ENCODE results near the gene KIF26B. TPM values are rescaled to one million over a fixed set of nuclear protein-coding genes. Genes with fewer than 3 reads are reported as not detected.

Gene KIF26B
- total RNA-seq, 1 donor, result 0.54 TPM

GRCh38 chr1:245205864-245206263 lies 51.1 kb downstream of the KIF26B start:
- no peak for DNase-seq (ENCODE audit: low read depth in 2 of 3, low spot score in 2 of 3)

GRCh38 chr1:245207056-245207638 lies 52.4 kb downstream of the KIF26B start:
- DNase-seq (ENCODE audit: low read depth in 2 of 3, low spot score in 2 of 3), result no peak

- DNase-seq (ENCODE audit: low read depth in 2 of 3, low spot score in 2 of 3), result no peak
Observed at GRCh38 chr1:245207801-245208200, 53.0 kb downstream of the KIF26B start.

DNA sequence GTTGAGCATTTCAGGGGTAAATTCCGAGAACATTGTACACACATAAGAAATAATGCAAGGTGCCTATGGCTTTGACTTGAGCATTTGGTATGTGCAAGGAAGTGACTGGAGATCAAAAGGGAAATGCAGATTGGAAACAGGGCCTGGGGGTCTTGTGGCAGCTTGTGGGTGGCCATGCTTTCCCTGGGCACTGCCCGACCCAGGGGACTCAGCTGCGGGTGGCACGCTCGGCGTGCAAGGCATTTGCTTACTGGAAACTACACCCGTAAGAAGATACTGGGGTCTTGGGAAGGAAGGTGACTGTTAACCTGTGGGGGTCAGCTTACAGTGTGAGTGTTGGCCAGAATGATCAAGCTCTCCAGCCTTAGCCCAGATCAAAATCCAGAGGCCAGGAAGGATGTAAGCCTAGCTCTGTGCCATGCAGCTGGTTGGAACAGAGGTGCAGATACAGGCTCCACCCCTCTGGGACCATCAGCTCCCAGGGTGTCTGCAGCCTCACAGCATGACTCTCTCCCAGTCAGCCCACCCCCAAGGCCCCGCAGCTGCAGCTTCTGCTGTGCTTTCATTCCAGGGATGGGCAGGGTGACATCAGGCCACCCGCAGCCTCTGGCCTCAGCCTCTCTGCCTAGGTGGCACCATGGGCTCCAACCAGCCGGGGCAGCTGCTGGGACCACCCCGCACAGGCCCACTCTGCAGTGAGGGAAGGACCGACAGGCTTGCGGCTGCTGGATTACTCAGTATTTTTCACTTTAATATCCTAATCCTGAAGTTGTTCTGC lies 55.1 kb downstream of the KIF26B start:
- DNase-seq (ENCODE audit: low read depth in 2 of 3, low spot score in 2 of 3), result no peak

GRCh38 chr1:245211035-245211749 lies 56.4 kb downstream of the KIF26B start:
- DNase-seq (ENCODE audit: low read depth in 2 of 3, low spot score in 2 of 3), result no peak

DNA sequence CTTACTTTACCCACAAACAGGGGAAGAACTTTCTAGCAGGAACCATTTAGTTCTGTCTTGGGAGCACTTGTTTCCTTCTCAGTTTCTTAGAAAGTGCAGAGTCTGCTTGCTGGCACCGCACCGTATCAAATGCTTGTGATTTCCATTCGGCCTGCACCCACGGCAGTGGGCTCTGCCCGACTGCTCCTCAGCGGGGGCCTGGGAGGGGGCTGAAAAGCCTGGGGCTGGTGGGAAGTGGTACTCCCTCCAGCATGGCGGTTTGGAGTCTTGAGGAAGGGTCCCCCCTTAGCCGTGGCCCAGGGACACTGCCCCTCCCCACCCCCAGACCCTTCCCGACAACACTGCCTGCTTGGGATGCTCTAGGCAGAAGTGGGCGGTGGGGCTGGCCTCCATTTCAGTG lies 57.0 kb downstream of the KIF26B start:
- no peak for DNase-seq (ENCODE audit: low read depth in 2 of 3, low spot score in 2 of 3)

GRCh38 chr1:245212221-245212710 lies 57.5 kb downstream of the KIF26B start:
- DNase-seq (ENCODE audit: low read depth in 2 of 3, low spot score in 2 of 3), result no peak

- no peak for DNase-seq (ENCODE audit: low read depth in 2 of 3, low spot score in 2 of 3)
Observed at GRCh38 chr1:245213066-245213831, 58.5 kb downstream of the KIF26B start.

GRCh38 chr1:245215071-245215470 lies 60.3 kb downstream of the KIF26B start:
- DNase-seq (ENCODE audit: low read depth in 2 of 3, low spot score in 2 of 3), result no peak

DNA sequence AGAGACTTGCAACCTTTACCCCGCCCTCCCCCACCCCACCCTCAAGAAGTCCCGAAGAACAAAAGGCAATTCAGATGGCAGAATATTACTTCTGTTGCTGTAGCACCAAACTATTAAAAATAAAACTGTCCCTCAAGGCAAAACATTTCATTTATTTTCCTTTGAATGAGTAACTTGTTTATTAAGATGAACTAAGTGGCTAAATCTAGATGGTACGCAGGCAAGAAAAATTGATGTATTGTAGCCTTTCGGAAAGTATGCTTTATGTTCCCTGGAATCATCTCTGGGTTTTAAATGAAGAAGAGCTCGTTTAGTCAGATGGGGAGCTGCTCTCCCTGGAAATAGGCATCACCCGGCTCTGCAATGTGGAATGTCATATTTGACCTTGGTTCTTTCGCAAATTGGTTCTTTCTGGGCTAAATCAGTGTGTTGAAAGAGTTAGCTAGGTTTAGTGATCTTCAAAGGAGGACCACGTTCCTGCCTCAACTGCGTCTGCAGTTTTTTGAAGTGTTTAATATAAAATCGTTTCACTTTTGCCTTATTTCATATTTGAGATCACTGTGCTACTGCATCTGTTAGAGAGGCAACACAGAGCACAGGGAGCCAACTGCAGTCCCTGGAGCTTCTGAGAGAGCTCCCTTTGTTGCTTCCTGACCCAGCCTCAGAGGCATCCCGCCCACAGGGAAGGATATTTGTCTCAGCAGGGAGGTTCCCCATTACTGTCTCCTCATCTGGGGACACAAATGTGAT lies 61.8 kb downstream of the KIF26B start:
- DNase-seq (ENCODE audit: low read depth in 2 of 3, low spot score in 2 of 3), result no peak

DNA sequence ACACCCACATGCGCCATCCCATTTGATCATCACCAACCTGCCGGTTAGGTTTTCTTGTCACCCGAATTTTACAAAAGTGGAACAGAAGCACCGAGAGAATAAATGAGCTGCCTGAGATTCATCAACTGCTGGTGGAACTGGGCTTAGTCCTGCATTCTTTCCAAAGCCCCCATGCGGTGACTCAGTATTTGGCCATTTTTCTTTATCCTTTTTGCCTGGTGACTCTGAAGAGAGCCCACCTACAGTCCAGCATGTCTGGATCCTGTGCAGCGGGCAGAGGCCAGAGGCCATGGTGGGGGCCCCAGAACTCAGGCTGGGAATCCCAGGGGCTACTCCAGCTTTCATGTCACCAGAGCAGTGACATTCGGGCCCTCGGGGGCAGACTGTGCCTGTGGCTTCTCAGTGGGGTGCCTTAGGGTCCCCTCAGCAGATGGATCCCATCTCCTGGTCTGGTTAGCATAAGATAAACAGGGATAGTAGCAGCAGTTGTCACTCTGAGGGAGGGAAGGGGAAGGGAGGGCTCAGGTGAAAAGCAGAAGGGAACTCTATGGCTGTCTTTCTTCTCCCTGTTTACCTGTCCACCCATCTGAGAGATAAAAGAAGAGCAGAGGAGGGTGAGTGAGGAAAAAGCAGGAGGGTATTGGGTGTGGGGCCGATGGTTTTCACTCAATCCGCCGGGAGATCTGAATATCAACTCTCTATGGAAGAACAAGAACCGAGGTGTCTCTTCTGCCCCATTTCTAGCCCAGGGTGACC lies 63.2 kb downstream of the KIF26B start:
- no peak for DNase-seq (ENCODE audit: low read depth in 2 of 3, low spot score in 2 of 3)

DNA sequence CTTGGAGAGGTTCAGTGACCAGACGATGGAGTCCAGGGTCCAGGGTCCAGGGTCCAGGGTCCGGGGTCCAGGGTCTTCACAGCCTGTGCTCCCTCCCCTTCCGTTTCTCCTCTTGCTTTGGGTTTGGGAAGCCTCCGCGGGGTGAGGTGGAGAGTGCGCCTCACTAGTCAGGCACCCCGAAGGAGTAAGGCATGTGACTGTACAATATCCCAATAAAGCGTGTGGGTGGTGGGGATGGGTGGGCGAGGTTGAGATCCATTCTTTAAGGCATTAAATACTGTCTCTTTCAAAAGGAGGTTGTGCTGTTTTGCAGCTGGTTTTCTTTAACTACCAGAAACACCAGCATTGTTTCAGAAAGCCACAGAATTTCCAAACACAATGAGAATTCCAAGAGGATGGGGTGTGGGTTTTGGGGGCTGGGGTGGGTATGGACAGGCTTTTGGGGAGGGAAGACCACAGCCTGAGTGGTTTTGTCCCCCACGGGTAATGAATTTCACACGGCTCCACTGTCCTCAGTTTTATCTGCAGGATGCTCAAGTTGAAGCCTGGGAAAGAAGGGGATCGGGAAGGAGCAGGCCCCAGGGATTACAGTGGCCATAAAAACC lies 65.7 kb downstream of the KIF26B start:
- DNase-seq (ENCODE audit: low read depth in 2 of 3, low spot score in 2 of 3), result no peak

DNA sequence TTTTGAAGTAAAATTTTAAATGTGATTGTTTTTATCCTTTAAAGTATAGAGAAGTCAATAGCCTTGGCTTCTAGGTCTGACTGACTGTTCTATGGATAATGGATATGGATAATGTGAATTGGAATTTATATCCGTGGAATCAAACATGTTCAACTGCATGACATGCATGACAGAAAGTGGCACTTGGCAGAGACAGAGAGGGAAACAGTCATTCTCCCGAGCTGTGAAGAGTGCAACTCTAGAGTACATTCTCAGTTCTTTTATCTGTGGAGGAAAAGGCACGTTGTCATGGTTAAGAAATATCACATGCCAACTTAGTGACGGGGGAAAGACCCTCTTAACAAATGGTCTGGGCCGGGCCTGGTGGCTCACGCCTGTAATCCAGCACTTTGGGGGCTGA lies 67.0 kb downstream of the KIF26B start:
- no peak for DNase-seq (ENCODE audit: low read depth in 2 of 3, low spot score in 2 of 3)

DNA sequence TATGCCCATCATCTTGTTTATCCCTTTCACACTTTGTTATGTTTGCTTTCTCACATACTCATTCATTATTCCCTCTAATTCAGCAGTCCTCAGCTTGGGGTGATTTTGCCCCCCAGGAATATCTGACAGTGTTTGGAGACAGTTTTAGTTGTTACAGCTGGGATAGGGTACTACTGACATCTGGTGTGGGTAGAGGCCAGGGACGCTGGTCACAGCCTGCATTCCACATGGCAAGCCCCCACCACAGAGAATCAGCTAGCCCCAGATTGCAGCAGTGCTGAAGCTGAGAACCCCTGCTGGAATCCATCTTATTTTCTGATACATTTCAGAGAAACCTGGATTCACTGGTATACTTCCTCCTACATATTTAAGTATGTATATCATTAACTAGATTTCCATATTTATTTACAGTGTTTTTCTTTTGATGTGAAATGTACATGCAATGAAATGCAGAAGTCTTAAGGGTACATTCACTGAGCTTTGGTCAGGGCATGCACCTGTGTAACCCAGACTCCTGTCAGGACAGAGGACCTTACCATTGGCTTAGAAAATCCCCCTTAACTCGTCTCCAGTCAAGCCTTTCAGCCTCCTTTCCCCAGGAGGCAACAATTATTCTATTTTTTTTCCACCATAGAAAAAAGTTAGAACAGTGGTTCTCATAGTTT lies 68.3 kb downstream of the KIF26B start:
- DNase-seq (ENCODE audit: low read depth in 2 of 3, low spot score in 2 of 3), result no peak

- no peak for DNase-seq (ENCODE audit: low read depth in 2 of 3, low spot score in 2 of 3)
Observed at GRCh38 chr1:245225322-245226202, 70.8 kb downstream of the KIF26B start.

- DNase-seq (ENCODE audit: low read depth in 2 of 3, low spot score in 2 of 3), result no peak
Observed at GRCh38 chr1:245226203-245226499, 71.4 kb downstream of the KIF26B start.

GRCh38 chr1:245229051-245229450 lies 74.3 kb downstream of the KIF26B start:
- no peak for DNase-seq (ENCODE audit: low read depth in 2 of 3, low spot score in 2 of 3)

DNA sequence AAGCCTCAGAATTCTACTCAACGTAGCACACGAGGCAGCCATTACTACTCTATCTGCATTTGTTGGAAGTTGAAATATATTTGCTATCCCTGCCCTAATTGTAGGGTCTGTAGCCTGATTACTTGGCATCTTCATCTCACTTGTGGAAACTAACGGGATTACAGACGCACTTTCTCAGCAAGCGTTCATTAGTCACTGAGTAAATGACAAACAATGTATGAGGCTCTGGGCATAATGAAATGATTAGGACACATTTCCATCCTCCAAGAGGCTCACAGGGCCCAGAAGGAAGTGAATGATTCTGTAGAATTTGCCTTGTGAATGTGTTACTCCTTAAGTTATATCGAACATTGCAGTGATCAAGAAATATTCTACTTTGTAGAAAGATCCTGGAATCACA lies 78.1 kb downstream of the KIF26B start:
- DNase-seq (ENCODE audit: low read depth in 2 of 3, low spot score in 2 of 3), result no peak

Data from hematopoietic multipotent progenitor cell (in vitro differentiated cells).